GM23338 (cell line): Measurements from ENCODE around the gene DAB1. TPM values are rescaled to one million over a fixed set of nuclear protein-coding genes. Genes with fewer than 3 reads are reported as not detected.
A peak's percentile ranks its signal among the peaks of the same experiment; 100 is the strongest.

Experiments used
- ATAC-seq: fragments of 200-7000 bp; cut with Tn5 transposase; 3 replicates; pipeline ENCODE4 v1.9.1; 2020
- DNase-seq: peaks from one replicate; pipeline ENCODE4 v3.0.0-alpha.2; 2015; ENCODE audit warnings: low spot score
- H2AFZ ChIP-seq: fragments of 200-600 bp; sonication (generic); 2 replicates; pipeline ENCODE4 v1.8.0; 2016; ENCODE audit warnings: antibody characterized with exemption, mild to moderate bottlenecking, moderate library complexity
- H3F3A ChIP-seq: fragments of 200-600 bp; sonication (generic); replicated peaks from 2 replicates; pipeline ENCODE4 v1.8.0; 2017; ENCODE audit warnings: antibody characterized with exemption, mixed run types, low read depth
- H3K27ac ChIP-seq: fragments of 200-600 bp; sonication (generic); 2 replicates; pipeline ENCODE4 v1.6.1; 2016; ENCODE audit warnings: low read depth
- H3K27me3 ChIP-seq: fragments of 200-600 bp; sonication (generic); 2 replicates; pipeline ENCODE4 v1.8.0; 2016; ENCODE audit warnings: mild to moderate bottlenecking, mixed run types, moderate library complexity; ENCODE audit not compliant: insufficient read depth
- H3K36me3 ChIP-seq: fragments of 200-600 bp; sonication (generic); 2 replicates; pipeline ENCODE4 v1.8.0; 2016; ENCODE audit warnings: mild to moderate bottlenecking; ENCODE audit not compliant: insufficient read depth
- H3K4me1 ChIP-seq: fragments of 200-600 bp; sonication (generic); 2 replicates; pipeline ENCODE4 v1.8.0; 2016; ENCODE audit warnings: mild to moderate bottlenecking, moderate library complexity; ENCODE audit not compliant: insufficient read depth
- H3K4me2 ChIP-seq: fragments of 200-600 bp; sonication (generic); 2 replicates; pipeline ENCODE4 v1.7.1; 2017; ENCODE audit warnings: mixed run types
- H3K4me3 ChIP-seq: fragments of 200-600 bp; sonication (generic); 2 replicates; pipeline ENCODE4 v1.6.1; 2016; ENCODE audit warnings: mixed run types
- H3K79me2 ChIP-seq: fragments of 200-600 bp; sonication (generic); replicated peaks from 2 replicates; pipeline ENCODE4 v1.8.0; 2017; ENCODE audit warnings: mild to moderate bottlenecking; ENCODE audit not compliant: insufficient read depth
- H3K9me2 ChIP-seq: fragments of 200-600 bp; sonication (generic); 2 replicates; pipeline ENCODE4 v1.8.0; 2017; ENCODE audit not compliant: insufficient read depth
- H4K20me1 ChIP-seq: fragments of 200-600 bp; sonication (generic); replicated peaks from 2 replicates; pipeline ENCODE4 v1.8.0; 2017; ENCODE audit warnings: mild to moderate bottlenecking; ENCODE audit not compliant: insufficient read depth
- H3K27ac Mint-ChIP-seq: 2 replicates; pipeline ENCODE4 v1.8.0; 2020; ENCODE audit warnings: inconsistent platforms, mild to moderate bottlenecking, moderate library complexity, mixed read lengths
- H3K27me3 Mint-ChIP-seq: 3 replicates; pipeline ENCODE4 v1.8.0; 2022; ENCODE audit warnings: low read depth, mild to moderate bottlenecking, moderate library complexity, mixed read lengths, inconsistent platforms; ENCODE audit not compliant: insufficient read depth, poor library complexity
- H3K36me3 Mint-ChIP-seq: 3 replicates; pipeline ENCODE4 v1.8.0; 2021; ENCODE audit warnings: low read depth, mild to moderate bottlenecking, inconsistent platforms, moderate library complexity, mixed read lengths
- H3K4me1 Mint-ChIP-seq: 3 replicates; pipeline ENCODE4 v1.8.0; 2020; ENCODE audit warnings: mild to moderate bottlenecking, inconsistent platforms, mixed read lengths
- H3K4me3 Mint-ChIP-seq: 3 replicates; pipeline ENCODE4 v1.8.0; 2021; ENCODE audit warnings: moderate library complexity, mild to moderate bottlenecking, inconsistent platforms, mixed read lengths
- H3K9me3 Mint-ChIP-seq: 3 replicates; pipeline ENCODE4 v1.8.0; 2020; ENCODE audit warnings: moderate library complexity, mild to moderate bottlenecking, inconsistent platforms, mixed read lengths
- CREB1 ChIP-seq: fragments of 250-450 bp; sonication (Bioruptor Pico); IDR thresholded peaks from 2 replicates; pipeline ENCODE4 v1.5.0; 2020; ENCODE audit warnings: low read depth, mild to moderate bottlenecking, moderate library complexity
- EZH2 ChIP-seq: fragments of 200-600 bp; sonication (generic); IDR thresholded peaks from one replicate; pipeline ENCODE4 v1.8.0; 2017; ENCODE audit warnings: antibody characterized with exemption, mild to moderate bottlenecking, low read depth; ENCODE audit not compliant: unreplicated experiment
- JUNB ChIP-seq: IDR thresholded peaks from one replicate; pipeline ENCODE4 v1.6.1; 2016; ENCODE audit warnings: antibody characterized with exemption; ENCODE audit not compliant: unreplicated experiment
- POLR2AphosphoS5 ChIP-seq: IDR thresholded peaks from 2 replicates; pipeline ENCODE4 v1.6.1; 2016; ENCODE audit warnings: antibody characterized with exemption, low read depth
- STAT1 ChIP-seq: IDR thresholded peaks from one replicate; pipeline ENCODE4 v1.6.1; 2016; ENCODE audit warnings: antibody characterized with exemption; ENCODE audit not compliant: unreplicated experiment
- ZNF114 ChIP-seq: fragments of 250-450 bp; sonication (Bioruptor Pico); IDR thresholded peaks from 2 replicates; pipeline ENCODE4 v1.5.0; 2020; ENCODE audit warnings: mild to moderate bottlenecking, moderate library complexity
- polyA plus RNA-seq: library from polyadenylated mRNA; unstranded; fragments of >200 nt; fragmentation: Nextera tagmentation; extraction: Ambion mirVana; gene quantifications from 2 replicates; pipeline ENCODE4 v1.2.1, GENCODE V29; 2016
- total RNA-seq: library from RNA; depleted of rRNA; stranded (reverse); fragments of >200 nt; shearing (Covaris generic); gene quantifications from 2 replicates; pipeline ENCODE4 v1.2.3, GENCODE V29; 2014
- TF ChIP-seq, protein P1 (sequence below): fragments of 250-450 bp; sonication (Bioruptor Pico); IDR thresholded peaks from 2 replicates; pipeline ENCODE4 v1.5.0; 2020; ENCODE audit warnings: mild to moderate bottlenecking, moderate library complexity
- TF ChIP-seq, protein P2 (sequence below): IDR thresholded peaks from one replicate; pipeline ENCODE4 v1.6.1; 2018; ENCODE audit warnings: antibody characterized with exemption; ENCODE audit not compliant: unreplicated experiment

Gene DAB1
- total and polyA plus RNA-seq, 2 experiments from 2014 or later, result 12.8 to 14.5 TPM

DNA sequence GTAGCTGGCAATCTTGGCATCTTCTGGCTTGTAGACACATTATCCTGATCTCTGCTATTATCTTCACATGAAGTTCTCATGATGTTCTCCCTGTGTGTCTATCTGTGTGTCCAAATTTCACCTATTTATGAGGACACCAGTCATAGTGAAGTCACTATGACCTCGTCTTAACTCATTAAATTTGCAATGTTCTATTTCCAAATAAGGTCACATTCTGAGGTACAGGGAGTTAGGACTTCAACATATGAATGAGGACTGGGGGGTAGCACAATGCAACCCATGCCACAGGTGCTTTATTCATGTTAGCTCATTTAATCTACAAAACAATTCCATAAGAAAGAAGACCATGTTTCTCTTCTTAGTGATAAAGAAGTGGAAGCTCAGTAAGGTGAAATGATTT is 251.8 kb downstream of the DAB1 start:
- Mint-ChIP-seq H3K4me3 (no peak overlapping the region), H3K9me3 (peaks cover 13% of the 10 kb centered on the region; the same call in 2 of the 3 replicates), H3K27me3 (peaks cover 4% of the 10 kb centered on the region), H3K36me3 (peaks cover 15% of the 10 kb centered on the region), H3K4me1 (peaks cover 33% of the 10 kb centered on the region), H3K27ac (peak overlapping the region; percentile 39)
- Histone ChIP-seq H3K27me3 (no peaks in the 10 kb centered on the region), H3K4me2 (0 out of 2 replicates have a peak overlapping the region, but pooled peaks have one; percentile 50), H3F3A (no peaks in the 10 kb centered on the region), H3K27ac (peak overlapping the region; percentile 70; the same call in 1 of the 2 replicates), H3K36me3 (no peaks in the 10 kb centered on the region), H3K4me1 (peaks cover 21% of the 10 kb centered on the region), H3K79me2 (no peaks in the 10 kb centered on the region), H3K9me2 (0 out of 2 replicates have a peak, but pooled peaks cover 3% of the 10 kb centered on the region), H2AFZ (no peak overlapping the region), H4K20me1 (no peaks in the 10 kb centered on the region), H3K4me3 (no peak overlapping the region)
- DNase-seq, result no peak
- TF ChIP-seq STAT1 (no peak), CREB1 (peak; percentile 59)
- ATAC-seq, result peak; percentile 58

DNA sequence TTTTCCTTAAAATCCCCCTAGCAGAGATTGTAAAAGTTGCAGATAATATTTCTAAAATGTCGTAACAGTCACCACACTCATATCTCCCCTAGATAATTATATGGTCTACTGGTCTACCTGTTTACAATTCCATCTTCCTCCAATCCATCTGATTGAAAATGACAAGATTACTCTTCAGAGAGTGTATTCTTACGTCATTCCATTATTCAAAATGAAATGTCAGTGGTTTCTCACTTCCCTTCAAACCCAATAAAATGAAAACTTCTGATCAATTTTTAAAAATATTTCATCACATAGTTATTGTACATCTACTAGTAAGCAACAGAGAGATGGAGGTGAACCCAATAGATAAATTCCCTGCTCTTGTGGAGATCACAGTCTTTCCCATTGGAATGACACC is 255.9 kb downstream of the DAB1 start:
- H3K9me3 Mint-ChIP-seq, result peaks cover 4% of the 10 kb centered on the region; the same call in 2 of the 3 replicates
- peaks cover 2% of the 10 kb centered on the region for H3K27me3 Mint-ChIP-seq
- Histone ChIP-seq H3K27ac (no peak overlapping the region), H3K4me1 (peaks cover 51% of the 10 kb centered on the region), H4K20me1 (no peaks in the 10 kb centered on the region), H3K27me3 (no peaks in the 10 kb centered on the region), H3K4me2 (no peak overlapping the region), H2AFZ (no peak overlapping the region), H3K36me3 (no peaks in the 10 kb centered on the region), H3K4me3 (no peak overlapping the region), H3K79me2 (no peaks in the 10 kb centered on the region), H3F3A (no peaks in the 10 kb centered on the region), H3K9me2 (0 out of 2 replicates have a peak, but pooled peaks cover 2% of the 10 kb centered on the region)
- H3K36me3 Mint-ChIP-seq, result peaks cover 7% of the 10 kb centered on the region
- TF ChIP-seq JUNB, result no peak
- no peak for TF ChIP-seq EZH2
- TF ChIP-seq, protein P1, sequence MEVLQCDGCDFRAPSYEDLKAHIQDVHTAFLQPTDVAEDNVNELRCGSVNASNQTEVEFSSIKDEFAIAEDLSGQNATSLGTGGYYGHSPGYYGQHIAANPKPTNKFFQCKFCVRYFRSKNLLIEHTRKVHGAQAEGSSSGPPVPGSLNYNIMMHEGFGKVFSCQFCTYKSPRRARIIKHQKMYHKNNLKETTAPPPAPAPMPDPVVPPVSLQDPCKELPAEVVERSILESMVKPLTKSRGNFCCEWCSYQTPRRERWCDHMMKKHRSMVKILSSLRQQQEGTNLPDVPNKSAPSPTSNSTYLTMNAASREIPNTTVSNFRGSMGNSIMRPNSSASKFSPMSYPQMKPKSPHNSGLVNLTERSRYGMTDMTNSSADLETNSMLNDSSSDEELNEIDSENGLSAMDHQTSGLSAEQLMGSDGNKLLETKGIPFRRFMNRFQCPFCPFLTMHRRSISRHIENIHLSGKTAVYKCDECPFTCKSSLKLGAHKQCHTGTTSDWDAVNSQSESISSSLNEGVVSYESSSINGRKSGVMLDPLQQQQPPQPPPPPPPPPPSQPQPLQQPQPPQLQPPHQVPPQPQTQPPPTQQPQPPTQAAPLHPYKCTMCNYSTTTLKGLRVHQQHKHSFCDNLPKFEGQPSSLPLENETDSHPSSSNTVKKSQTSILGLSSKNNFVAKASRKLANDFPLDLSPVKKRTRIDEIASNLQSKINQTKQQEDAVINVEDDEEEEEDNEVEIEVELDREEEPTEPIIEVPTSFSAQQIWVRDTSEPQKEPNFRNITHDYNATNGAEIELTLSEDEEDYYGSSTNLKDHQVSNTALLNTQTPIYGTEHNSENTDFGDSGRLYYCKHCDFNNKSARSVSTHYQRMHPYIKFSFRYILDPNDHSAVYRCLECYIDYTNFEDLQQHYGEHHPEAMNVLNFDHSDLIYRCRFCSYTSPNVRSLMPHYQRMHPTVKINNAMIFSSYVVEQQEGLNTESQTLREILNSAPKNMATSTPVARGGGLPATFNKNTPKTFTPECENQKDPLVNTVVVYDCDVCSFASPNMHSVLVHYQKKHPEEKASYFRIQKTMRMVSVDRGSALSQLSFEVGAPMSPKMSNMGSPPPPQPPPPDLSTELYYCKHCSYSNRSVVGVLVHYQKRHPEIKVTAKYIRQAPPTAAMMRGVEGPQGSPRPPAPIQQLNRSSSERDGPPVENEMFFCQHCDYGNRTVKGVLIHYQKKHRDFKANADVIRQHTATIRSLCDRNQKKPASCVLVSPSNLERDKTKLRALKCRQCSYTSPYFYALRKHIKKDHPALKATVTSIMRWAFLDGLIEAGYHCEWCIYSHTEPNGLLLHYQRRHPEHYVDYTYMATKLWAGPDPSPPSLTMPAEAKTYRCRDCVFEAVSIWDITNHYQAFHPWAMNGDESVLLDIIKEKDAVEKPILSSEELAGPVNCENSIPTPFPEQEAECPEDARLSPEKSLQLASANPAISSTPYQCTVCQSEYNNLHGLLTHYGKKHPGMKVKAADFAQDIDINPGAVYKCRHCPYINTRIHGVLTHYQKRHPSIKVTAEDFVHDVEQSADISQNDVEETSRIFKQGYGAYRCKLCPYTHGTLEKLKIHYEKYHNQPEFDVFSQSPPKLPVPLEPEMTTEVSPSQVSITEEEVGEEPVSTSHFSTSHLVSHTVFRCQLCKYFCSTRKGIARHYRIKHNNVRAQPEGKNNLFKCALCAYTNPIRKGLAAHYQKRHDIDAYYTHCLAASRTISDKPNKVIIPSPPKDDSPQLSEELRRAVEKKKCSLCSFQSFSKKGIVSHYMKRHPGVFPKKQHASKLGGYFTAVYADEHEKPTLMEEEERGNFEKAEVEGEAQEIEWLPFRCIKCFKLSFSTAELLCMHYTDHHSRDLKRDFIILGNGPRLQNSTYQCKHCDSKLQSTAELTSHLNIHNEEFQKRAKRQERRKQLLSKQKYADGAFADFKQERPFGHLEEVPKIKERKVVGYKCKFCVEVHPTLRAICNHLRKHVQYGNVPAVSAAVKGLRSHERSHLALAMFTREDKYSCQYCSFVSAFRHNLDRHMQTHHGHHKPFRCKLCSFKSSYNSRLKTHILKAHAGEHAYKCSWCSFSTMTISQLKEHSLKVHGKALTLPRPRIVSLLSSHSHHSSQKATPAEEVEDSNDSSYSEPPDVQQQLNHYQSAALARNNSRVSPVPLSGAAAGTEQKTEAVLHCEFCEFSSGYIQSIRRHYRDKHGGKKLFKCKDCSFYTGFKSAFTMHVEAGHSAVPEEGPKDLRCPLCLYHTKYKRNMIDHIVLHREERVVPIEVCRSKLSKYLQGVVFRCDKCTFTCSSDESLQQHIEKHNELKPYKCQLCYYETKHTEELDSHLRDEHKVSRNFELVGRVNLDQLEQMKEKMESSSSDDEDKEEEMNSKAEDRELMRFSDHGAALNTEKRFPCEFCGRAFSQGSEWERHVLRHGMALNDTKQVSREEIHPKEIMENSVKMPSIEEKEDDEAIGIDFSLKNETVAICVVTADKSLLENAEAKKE, result no peak
- no peak for TF ChIP-seq POLR2AphosphoS5
- no peak for TF ChIP-seq CREB1
- TF ChIP-seq, protein P2, sequence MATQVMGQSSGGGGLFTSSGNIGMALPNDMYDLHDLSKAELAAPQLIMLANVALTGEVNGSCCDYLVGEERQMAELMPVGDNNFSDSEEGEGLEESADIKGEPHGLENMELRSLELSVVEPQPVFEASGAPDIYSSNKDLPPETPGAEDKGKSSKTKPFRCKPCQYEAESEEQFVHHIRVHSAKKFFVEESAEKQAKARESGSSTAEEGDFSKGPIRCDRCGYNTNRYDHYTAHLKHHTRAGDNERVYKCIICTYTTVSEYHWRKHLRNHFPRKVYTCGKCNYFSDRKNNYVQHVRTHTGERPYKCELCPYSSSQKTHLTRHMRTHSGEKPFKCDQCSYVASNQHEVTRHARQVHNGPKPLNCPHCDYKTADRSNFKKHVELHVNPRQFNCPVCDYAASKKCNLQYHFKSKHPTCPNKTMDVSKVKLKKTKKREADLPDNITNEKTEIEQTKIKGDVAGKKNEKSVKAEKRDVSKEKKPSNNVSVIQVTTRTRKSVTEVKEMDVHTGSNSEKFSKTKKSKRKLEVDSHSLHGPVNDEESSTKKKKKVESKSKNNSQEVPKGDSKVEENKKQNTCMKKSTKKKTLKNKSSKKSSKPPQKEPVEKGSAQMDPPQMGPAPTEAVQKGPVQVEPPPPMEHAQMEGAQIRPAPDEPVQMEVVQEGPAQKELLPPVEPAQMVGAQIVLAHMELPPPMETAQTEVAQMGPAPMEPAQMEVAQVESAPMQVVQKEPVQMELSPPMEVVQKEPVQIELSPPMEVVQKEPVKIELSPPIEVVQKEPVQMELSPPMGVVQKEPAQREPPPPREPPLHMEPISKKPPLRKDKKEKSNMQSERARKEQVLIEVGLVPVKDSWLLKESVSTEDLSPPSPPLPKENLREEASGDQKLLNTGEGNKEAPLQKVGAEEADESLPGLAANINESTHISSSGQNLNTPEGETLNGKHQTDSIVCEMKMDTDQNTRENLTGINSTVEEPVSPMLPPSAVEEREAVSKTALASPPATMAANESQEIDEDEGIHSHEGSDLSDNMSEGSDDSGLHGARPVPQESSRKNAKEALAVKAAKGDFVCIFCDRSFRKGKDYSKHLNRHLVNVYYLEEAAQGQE, result no peak
- no peak for TF ChIP-seq ZNF114
- no peak overlapping the region for H3K4me3 Mint-ChIP-seq
- H3K4me1 Mint-ChIP-seq, result peaks cover 53% of the 10 kb centered on the region
- H3K27ac Mint-ChIP-seq, result no peak overlapping the region
- no peak for DNase-seq
- no peak for ATAC-seq
